Kasumi-1 (cell line): ENCODE data around the gene CNN2.

Source experiments
- DNase-seq, 2 experiments: peaks; one replicate each; lab custom pipeline; 2025; lab: John Stamatoyannopoulos, UW

CNN2 gene

GRCh38 chr19:1026783-1027649, 608 bp downstream of the CNN2 start:
- peak; percentile 20 to 25 for DNase-seq

GRCh38 chr19:1027650-1028061, 1.2 kb downstream of the CNN2 start:
- DNase-seq = no peak

- DNase-seq = peak in 1 of 2 experiments; percentile 6
Measured at GRCh38 chr19:1028062-1028926, 1.9 kb downstream of the CNN2 start.

GRCh38 chr19:1032264-1032867, 6.0 kb downstream of the CNN2 start:
- DNase-seq = no peak

GRCh38 chr19:1035998-1036621, 9.7 kb downstream of the CNN2 start:
- no peak for DNase-seq

GRCh38 chr19:1037621-1038064, 11.2 kb downstream of the CNN2 start:
- DNase-seq = no peak

GRCh38 chr19:1038978-1039645, 12.7 kb downstream of the CNN2 start:
- no peak for DNase-seq

GRCh38 chr19:1039646-1040475, 13.5 kb downstream of the CNN2 start, which contains the start of gene ABCA7:
TSS of gene ABCA7 (plus strand) at chr19:1040107. CDS start at chr19:1041362, 1,255 bp downstream.
- peak; percentile 94 to 97 for DNase-seq

GRCh38 chr19:1040476-1041271, 14.3 kb downstream of the CNN2 start:
- peak; percentile 86 to 89 for DNase-seq

GRCh38 chr19:1041272-1041834, 14.9 kb downstream of the CNN2 start:
- DNase-seq = no peak

GRCh38 chr19:1041835-1042685, 15.7 kb downstream of the CNN2 start:
- DNase-seq = peak; percentile 48 to 49

GRCh38 chr19:1042689-1043511, 16.5 kb downstream of the CNN2 start:
- no peak for DNase-seq

GRCh38 chr19:1045247-1045603, 18.8 kb downstream of the CNN2 start:
- peak; percentile 74 to 76 for DNase-seq

- no peak for DNase-seq
Measured at GRCh38 chr19:1046117-1046626, 19.8 kb downstream of the CNN2 start.

GRCh38 chr19:1046836-1047695, 20.7 kb downstream of the CNN2 start:
- DNase-seq = peak; percentile 22 to 58

- DNase-seq = no peak
Measured at GRCh38 chr19:1047696-1048147, 21.3 kb downstream of the CNN2 start.
